LNCaP clone FGC (cell line): ENCODE measurements around the gene LRCH4.

Source experiments
- DNase-seq: peaks from one replicate; pipeline ENCODE4 v3.0.0-alpha.2; 2011; ENCODE audit warnings: low read depth
- H3K4me3 ChIP-seq: 2 replicates; pipeline ENCODE4 v1.5.1; 2011; ENCODE audit warnings: mild to moderate bottlenecking, low read depth, low read length, control low read depth
- TF ChIP-seq, protein P1 (sequence below): IDR thresholded peaks from 2 replicates; pipeline ENCODE4 v1.5.1; 2012; ENCODE audit warnings: mild to moderate bottlenecking; ENCODE audit not compliant: control insufficient read depth, insufficient read depth; ENCODE audit errors: extremely low read depth

LRCH4 gene

DNA sequence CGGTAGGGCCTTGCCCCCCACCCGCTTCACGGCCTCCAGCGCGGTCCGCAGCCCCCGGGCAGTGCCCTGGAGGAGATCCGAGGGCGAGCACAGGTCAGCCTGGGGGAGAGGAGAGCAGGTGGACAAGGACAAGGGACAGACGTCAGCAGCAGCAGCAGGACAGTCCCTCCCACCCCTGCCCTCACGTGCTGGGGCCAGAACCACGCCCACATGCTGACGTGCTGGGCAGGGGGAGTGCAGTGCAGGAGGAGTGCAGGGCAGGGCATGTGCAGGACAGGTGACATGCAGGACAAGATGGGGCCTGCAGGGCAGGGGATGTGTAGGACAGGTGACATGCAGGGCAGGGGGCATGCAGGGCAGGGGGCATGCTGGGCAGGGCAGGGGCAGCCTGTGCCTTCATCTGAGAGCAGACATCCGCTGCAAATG is 10.7 kb downstream of the LRCH4 start:
- TF ChIP-seq, protein P1, sequence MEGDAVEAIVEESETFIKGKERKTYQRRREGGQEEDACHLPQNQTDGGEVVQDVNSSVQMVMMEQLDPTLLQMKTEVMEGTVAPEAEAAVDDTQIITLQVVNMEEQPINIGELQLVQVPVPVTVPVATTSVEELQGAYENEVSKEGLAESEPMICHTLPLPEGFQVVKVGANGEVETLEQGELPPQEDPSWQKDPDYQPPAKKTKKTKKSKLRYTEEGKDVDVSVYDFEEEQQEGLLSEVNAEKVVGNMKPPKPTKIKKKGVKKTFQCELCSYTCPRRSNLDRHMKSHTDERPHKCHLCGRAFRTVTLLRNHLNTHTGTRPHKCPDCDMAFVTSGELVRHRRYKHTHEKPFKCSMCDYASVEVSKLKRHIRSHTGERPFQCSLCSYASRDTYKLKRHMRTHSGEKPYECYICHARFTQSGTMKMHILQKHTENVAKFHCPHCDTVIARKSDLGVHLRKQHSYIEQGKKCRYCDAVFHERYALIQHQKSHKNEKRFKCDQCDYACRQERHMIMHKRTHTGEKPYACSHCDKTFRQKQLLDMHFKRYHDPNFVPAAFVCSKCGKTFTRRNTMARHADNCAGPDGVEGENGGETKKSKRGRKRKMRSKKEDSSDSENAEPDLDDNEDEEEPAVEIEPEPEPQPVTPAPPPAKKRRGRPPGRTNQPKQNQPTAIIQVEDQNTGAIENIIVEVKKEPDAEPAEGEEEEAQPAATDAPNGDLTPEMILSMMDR, result no peak
- no peak for DNase-seq
- H3K4me3 ChIP-seq, result no peak overlapping the region

DNA sequence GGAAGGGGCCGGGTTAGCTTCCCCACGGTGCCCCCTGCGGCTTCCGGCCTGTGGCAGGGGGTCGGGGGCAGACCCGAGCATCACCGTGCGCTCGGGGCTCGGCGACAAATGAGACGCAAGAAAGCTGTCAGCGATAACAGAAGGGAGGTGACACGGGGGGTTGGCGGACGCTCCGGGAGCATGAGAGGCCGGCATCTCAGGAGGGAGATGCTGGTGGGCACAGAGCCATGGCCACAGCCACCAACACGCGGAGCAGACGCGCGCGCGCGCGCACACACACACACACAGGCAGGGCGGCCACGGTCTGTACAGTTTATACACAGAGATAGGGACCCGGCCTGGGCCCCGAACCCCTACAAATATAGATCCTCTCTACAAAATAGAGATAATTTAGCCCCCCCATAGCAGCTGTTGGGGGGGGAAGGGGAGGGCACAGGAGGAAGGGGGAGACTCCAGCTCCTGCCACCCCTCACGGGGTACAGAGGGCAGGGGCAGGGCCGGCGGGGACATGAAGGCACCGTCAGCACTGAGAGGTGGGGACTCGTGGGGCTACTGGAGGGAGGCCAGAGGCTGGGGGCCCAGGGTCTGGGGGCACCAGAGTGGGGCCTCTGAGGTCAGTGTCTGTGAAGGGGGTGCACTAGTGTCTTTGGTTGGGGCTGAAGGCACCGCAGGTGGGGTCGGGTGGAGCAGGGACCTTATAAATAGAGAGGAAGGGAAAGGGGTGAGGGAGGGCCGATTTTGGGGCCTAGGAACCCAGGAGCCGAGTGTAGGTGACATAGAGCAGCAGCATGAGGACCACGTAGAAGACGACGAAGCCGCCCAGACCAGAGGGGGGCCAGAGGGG is 11.3 kb downstream of the LRCH4 start:
- H3K4me3 ChIP-seq, result no peak overlapping the region
- TF ChIP-seq, protein P1, result no peak
- DNase-seq, result no peak

DNA sequence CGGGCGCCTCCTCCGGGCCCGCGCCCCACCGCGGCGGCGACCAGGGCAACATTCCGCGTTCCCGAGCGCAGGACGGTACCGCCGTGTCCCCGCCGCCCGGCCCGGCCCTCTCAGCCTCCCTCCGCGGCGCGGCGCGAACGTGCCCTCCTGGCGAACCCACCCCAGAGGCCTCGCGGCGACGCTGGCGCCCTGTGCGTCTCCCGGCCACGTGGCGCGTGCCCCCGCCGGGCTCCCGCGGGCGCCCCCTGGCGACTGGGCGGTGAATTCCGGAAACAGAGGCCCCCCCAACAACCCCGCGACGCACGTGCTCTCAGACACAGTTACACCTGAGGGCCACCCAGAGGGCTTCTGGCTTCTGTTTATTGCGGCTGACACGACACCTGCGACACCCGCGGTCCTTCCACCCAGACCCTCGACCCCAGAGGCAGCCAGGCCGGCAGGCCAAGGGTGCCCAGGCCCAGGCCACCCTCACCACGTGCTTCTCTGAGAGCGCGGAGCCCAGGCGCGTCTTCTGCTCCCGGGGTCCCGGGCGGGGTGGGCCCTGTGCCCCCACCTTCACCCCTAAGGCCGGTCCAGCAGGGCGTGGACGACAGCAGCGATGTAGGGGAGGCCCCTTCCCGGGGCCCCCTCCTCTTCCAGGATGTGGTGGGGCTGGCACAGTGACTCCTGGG is 12.1 kb downstream of the LRCH4 start, which contains the start of gene SAP25:
Gene SAP25, minus strand, starts transcription at position 210 of the 671 bp plus-strand sequence. Its CDS starts 158 bp downstream, at position 52.
- DNase-seq, result no peak
- TF ChIP-seq, protein P1, result 0 out of 2 replicates have a peak, but pooled peaks have one; percentile 4
- H3K4me3 ChIP-seq, result no peak within 1 kb of the TSS

DNA sequence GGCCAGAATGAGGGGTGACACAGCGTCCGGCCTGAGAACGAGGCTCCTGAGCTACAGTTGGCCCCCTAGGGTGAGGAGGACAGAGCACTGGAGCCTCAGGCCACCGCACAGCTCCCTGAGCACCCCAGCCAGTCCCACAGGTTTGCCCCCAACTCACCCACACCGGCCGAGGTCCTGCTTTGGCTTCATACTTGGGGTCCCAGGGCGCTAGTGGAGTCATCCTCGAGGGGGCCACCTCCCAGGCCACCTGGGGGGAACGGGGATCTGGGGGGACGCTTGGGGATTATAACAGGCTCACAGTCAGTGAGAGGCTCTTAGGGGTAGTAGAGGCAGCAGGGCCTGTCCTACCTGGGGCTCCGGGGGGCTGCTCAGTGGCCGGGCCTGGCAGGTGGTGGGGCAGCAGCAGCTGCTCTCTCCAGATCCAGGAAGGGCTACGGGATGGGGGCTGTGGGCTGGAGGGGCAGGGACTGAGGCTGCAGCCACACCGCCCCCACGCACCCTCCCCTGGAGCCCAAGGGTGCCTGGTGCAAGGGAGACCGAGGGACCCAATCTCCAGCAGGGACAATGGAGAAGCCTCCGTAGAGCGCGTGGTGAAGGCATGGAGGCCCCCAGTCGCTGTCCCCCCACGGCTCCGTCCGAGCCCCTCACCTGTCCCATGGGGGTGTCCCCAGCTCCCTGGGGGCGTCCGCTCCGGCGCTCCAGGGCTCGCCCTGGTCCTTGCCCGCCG is 12.8 kb downstream of the LRCH4 start:
- no peak for DNase-seq
- TF ChIP-seq, protein P1, result no peak
- H3K4me3 ChIP-seq, result no peak overlapping the region

DNA sequence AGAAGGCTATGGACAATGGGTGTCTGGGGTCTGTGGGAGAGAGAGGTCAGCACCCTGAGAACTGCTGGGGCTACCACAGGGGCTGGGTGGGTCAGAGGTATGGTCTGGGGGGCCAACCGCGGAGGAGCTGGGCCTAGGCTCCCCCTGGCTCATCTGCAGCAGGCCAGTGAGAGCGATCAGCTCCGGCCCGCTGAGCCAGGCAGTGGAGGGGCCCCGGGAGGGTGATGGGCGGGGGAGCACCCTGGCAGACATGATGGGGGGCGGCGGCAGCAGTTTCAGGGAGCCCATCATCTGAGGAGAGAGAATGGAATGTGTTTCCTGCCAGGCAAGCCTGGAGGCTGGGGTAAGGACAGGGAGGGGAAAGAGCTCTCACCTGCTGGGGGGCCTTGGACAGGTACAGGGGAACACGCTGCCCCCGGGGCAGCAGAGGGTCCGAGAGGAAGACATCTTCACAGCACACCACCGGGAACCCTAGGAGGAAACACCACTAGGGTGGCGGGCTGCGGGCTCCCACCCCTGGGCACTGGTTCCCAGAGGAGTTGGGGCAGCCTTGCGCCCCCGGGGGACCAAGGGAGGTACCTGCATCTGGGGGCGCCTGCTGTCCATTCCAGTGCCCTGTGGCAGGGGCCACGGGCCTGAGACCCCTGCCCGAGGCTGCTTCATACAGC is 13.5 kb downstream of the LRCH4 start:
- DNase-seq, result no peak
- TF ChIP-seq, protein P1, result no peak
- no peak overlapping the region for H3K4me3 ChIP-seq

DNA sequence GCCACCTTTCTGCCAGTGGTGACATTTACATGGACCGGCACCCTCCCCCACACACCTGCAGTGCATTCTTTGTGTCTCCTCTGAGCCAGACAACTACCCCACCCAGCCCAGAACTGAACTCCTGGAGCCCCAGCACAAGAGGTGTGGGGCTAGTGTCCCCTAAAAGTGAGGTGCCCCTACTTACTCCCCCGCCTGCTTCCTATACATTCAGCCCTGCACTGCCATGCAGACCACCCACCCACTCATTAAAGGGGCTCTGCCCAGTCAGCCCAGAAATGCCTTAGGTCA is 14.2 kb downstream of the LRCH4 start:
- TF ChIP-seq, protein P1, result no peak
- DNase-seq, result no peak
- no peak overlapping the region for H3K4me3 ChIP-seq
